NB4 (cell line): Measurements from ENCODE around the gene MGMT.

Experiments used
- DNase-seq: peaks from one replicate; pipeline ENCODE4 v3.0.0; 2010; ENCODE audit warnings: low read depth
- H3K4me3 ChIP-seq: one replicate; pipeline ENCODE4 v1.5.1; 2011; ENCODE audit warnings: mild to moderate bottlenecking, low read depth, low read length, moderate library complexity
- MYC ChIP-seq: IDR thresholded peaks from 2 replicates; pipeline ENCODE4 v1.6.1; 2011; ENCODE audit warnings: low read depth, low read length
- POLR2A ChIP-seq: IDR thresholded peaks from 2 replicates; pipeline ENCODE4 v1.6.1; 2011; ENCODE audit warnings: mild to moderate bottlenecking; ENCODE audit not compliant: insufficient read length; ENCODE audit errors: extremely low read depth
- TF ChIP-seq, protein P1 (sequence below): IDR thresholded peaks from 2 replicates; pipeline ENCODE4 v1.6.1; 2011; ENCODE audit warnings: low read depth, low read length
- TF ChIP-seq, protein P2 (sequence below): IDR thresholded peaks from one replicate; pipeline ENCODE4 v1.5.1; 2012; ENCODE audit warnings: low read depth, low read length

The MGMT gene

DNA sequence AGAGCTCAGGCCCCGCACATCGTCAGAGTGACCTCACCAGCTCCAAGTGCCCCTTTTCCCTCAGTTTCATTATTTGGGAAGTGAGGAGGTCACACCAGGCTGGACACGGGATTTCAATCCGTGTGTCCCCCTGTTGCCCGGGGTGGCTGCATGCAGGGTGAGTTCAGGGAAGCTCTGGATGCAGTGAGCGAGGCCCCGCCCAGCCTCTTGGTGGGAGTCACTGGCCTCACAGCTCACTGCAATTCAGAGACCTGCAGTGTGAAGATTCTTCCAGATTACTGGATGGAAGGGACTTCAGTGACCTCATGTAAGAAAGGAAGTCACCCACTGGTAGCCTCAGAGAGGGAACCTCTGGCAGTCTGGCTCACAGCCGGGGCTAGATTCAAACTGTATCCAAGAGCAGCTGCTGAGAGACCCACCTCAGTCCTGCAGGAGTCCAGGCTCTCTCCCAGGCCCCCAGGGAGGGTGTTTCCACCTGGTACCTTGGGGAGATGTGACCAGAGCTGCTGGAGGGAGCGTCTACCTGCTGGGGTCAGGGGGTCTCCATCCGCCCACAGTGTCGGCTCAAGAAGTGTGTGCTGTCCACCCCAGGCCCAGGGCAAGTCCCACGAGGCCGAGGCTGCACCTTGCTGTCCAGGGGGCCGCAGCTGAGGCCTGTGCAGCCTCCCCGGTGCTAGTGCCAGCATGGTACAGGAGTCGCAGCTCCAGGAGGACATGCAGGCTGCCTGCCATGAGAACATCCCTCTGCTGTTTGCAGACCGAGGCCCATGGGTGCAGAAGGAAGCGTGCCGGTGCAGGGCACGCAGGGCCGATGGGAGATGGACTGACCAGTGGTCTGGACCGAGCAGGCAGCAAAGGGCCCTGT lies 54.4 kb downstream of the MGMT start:
- no peak overlapping the region for H3K4me3 ChIP-seq
- TF ChIP-seq, protein P1, sequence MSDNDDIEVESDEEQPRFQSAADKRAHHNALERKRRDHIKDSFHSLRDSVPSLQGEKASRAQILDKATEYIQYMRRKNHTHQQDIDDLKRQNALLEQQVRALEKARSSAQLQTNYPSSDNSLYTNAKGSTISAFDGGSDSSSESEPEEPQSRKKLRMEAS = no peak
- TF ChIP-seq POLR2A (no peak), MYC (no peak)
- TF ChIP-seq, protein P2, sequence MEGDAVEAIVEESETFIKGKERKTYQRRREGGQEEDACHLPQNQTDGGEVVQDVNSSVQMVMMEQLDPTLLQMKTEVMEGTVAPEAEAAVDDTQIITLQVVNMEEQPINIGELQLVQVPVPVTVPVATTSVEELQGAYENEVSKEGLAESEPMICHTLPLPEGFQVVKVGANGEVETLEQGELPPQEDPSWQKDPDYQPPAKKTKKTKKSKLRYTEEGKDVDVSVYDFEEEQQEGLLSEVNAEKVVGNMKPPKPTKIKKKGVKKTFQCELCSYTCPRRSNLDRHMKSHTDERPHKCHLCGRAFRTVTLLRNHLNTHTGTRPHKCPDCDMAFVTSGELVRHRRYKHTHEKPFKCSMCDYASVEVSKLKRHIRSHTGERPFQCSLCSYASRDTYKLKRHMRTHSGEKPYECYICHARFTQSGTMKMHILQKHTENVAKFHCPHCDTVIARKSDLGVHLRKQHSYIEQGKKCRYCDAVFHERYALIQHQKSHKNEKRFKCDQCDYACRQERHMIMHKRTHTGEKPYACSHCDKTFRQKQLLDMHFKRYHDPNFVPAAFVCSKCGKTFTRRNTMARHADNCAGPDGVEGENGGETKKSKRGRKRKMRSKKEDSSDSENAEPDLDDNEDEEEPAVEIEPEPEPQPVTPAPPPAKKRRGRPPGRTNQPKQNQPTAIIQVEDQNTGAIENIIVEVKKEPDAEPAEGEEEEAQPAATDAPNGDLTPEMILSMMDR = no peak
- DNase-seq = no peak

DNA sequence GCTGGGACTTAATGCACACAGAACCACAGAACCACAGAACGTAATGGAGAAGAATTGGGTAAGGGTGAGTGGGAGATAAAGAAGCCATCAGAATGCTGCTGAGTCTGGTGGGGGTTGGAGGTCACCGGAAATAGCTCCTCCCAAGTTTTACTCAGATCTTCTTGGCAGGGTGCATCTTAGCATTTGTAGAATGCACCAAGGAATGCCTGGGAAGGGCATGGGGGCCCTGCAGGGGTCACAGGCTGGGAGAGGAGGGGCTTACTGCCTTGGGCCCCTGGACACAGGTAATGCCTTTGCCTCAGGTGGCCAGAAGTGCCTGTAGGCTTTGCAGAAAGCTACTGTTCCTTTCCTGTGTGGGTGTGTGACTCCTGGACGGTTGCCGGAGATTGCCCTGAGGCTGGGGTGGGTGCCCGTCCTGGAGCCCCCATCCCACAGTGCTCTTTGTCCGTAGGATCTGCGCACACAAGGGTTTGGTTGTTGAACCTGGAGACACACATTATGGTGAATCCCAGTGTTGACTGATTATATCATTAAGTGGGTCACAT lies 55.1 kb downstream of the MGMT start:
- no peak overlapping the region for H3K4me3 ChIP-seq
- TF ChIP-seq MYC (no peak), POLR2A (no peak)
- TF ChIP-seq, protein P1 = no peak
- TF ChIP-seq, protein P2 = no peak
- no peak for DNase-seq

DNA sequence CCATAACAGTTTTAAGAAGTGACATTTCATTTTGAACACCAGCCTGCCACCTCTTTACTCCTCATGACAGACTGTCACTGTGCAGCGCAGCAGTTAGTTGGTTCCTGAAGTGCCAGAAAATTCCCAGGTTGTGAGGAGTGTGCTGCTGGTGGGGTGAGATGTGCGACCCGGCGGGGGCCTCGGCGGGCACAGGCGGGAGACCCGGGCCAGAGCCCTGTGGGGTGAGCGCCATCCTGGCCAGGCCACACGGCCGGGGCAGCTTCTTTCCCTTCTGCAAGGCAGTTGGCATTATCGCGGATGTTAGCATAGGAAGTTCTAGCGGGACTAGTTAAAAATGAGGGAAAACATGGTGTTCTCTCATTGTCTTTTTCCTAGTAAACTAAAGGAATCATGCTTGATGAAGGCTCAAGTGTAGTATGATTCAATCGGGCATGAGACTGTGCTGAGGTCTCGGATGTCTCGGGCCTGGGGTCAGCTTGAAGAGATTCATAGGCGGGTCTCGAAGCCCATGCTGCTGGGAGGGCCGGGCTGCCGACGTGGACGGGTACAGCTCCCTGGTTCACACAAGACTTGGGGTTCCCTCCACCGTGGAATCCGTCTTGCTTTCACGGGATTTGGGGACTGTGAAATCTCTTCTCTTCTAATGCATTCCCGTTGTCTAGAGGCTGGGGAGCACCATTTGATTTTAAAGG lies 56.1 kb downstream of the MGMT start:
- TF ChIP-seq MYC (no peak), POLR2A (no peak)
- TF ChIP-seq, protein P2 = no peak
- TF ChIP-seq, protein P1 = no peak
- H3K4me3 ChIP-seq = no peak overlapping the region
- DNase-seq = no peak

DNA sequence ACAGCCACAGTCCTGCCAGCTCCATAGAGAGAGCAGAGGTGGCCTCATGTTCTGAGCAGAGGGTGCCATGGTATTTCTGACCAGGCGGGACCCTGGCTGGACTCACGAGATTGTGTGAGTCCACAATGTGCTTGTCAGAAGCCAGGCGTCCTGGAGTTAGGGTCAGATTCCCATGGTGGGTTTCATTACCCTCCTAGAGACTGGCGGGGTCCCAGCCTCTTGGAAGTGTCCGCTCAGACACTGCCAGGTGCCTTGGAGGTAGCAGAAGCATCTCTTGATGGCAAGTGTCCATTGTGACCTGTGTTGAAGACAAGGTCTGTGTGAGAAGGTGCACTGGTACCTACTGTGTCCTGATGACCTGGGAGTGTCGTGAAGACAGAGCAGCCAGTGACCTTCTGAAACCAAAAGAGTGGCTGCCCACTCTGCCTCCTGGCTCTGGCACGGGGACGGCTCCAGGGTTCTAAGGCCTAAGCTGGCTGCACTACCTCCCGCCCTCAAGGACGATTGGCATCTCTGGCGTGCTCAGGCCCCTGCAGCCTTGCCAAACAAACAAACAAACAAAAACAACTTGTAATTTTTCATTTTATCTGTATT lies 56.8 kb downstream of the MGMT start:
- H3K4me3 ChIP-seq = no peak overlapping the region
- DNase-seq = no peak
- TF ChIP-seq POLR2A (no peak), MYC (no peak)
- TF ChIP-seq, protein P2 = no peak
- TF ChIP-seq, protein P1 = no peak

DNA sequence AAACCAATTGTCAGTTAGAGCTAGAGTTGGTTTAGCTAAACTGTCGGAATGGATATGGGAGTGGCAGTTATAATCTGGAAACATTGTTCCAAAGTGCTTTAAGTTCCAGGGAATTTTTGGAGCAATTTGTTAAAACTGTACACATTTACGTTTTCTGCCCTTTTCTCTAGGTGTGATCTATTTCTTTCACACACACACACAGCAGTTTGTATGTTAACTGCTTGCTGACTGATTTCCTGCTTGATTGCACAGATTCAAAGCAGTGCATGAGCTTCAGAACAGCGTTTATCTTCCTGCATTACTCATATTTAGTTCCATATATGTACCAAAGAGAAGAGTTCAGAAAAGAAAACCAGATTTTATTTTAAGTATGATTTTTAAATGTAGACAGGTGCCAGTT lies 57.9 kb downstream of the MGMT start:
- no peak for TF ChIP-seq MYC
- TF ChIP-seq, protein P1 = no peak
- TF ChIP-seq, protein P2 = no peak
- TF ChIP-seq POLR2A = no peak
- no peak overlapping the region for H3K4me3 ChIP-seq
- DNase-seq = no peak
